ENCODE measurements around the gene ATP13A3. TPM values are rescaled to one million over a fixed set of nuclear protein-coding genes. Genes with fewer than 3 reads are reported as not detected.

ATP13A3 gene
- total RNA-seq, 1 experiment from 2014 or later = 78.3 TPM

GRCh38 chr3:194514626-194515025, 27.8 kb upstream of the ATP13A3 start:
- TF ChIP-seq AR (CRISPR knock-in tag; IDR thresholded peaks at IDR 0.05) (no peak), NFYB (CRISPR knock-in tag; conservative IDR thresholded peaks at IDR 0.05; ENCODE audit: low read depth) (no peak), ZNF138 (CRISPR knock-in tag; conservative IDR thresholded peaks at IDR 0.05) (no peak), FOXJ3 (CRISPR knock-in tag; IDR thresholded peaks at IDR 0.05; ENCODE audit: borderline replicate concordance) (no peak), CREM (CRISPR knock-in tag; IDR thresholded peaks at IDR 0.05) (no peak), ZMAT4 (CRISPR knock-in tag; IDR thresholded peaks at IDR 0.05) (no peak), ETV6 (CRISPR knock-in tag; IDR thresholded peaks at IDR 0.05) (no peak), CDX4 (CRISPR knock-in tag; IDR thresholded peaks at IDR 0.05; ENCODE audit: borderline replicate concordance) (no peak), ZNF671 (CRISPR knock-in tag; IDR thresholded peaks at IDR 0.05) (no peak), ZNF232 (CRISPR knock-in tag; IDR thresholded peaks at IDR 0.05) (no peak), ZBTB21 (CRISPR knock-in tag; IDR thresholded peaks at IDR 0.05; ENCODE audit: borderline replicate concordance) (no peak), ZNF219 (CRISPR knock-in tag; IDR thresholded peaks at IDR 0.05; ENCODE audit: borderline replicate concordance) (no peak), PRRX2 (CRISPR knock-in tag; IDR thresholded peaks at IDR 0.05) (no peak), IRF1 (CRISPR knock-in tag; IDR thresholded peaks at IDR 0.05) (no peak), ELF4 (CRISPR knock-in tag; IDR thresholded peaks at IDR 0.05; ENCODE audit: low read depth) (no peak)
- no peak overlapping the region for H3K4me3 Mint-ChIP-seq
- CTCF ChIA-PET = interaction anchor here (0.6 to 2.6 kb wide), 14 partner anchors 9 to 734 kb away, joined by 3 to 19 read pairs (median 3); partner anchors contain the start of gene CPN2

GRCh38 chr3:194512895-194513601, 26.2 kb upstream of the ATP13A3 start:
- CTCF ChIA-PET = interaction anchor here (2.6 kb wide), 1 partner anchor 41 kb away, joined by 19 read pairs; no protein-coding TSS in a partner anchor
- no peak overlapping the region for H3K27ac Mint-ChIP-seq

More at GRCh38 chr3:194514626-194515025, 27.8 kb upstream of the ATP13A3 start:
- Mint-ChIP-seq H3K4me1 (no peaks in the 10 kb centered on the region), H3K36me3 (no peaks in the 10 kb centered on the region), H3K27ac (no peak overlapping the region), H3K27me3 (ENCODE audit: low read depth) (no peaks in the 10 kb centered on the region), H3K9me3 (no peaks in the 10 kb centered on the region)
- POLR2A ChIA-PET = no interaction called here
- ATAC-seq = peak; percentile 57; the same call in 1 of the 2 replicates
- DNase-seq (ENCODE audit: low spot score) = no peak

More at GRCh38 chr3:194512895-194513601, 26.2 kb upstream of the ATP13A3 start:
- Mint-ChIP-seq H3K9me3 (no peaks in the 10 kb centered on the region), H3K36me3 (no peaks in the 10 kb centered on the region), H3K4me1 (no peaks in the 10 kb centered on the region), H3K4me3 (no peak overlapping the region), H3K27me3 (ENCODE audit: low read depth) (no peaks in the 10 kb centered on the region)
- TF ChIP-seq NR1H2 (CRISPR knock-in tag; IDR thresholded peaks at IDR 0.05) (no peak), ZNF512 (CRISPR knock-in tag; IDR thresholded peaks at IDR 0.05; ENCODE audit: borderline replicate concordance) (no peak), ZNF416 (CRISPR knock-in tag; IDR thresholded peaks at IDR 0.05) (no peak), E2F1 (CRISPR knock-in tag; IDR thresholded peaks at IDR 0.05) (no peak)
- ATAC-seq (no peak), DNase-seq (ENCODE audit: low spot score) (no peak)
- POLR2A ChIA-PET = no interaction called here

All from WTC11 (cell line).